Esophagus muscularis mucosa (tissue), 3 donors: ENCODE measurements around the gene TMEM250.

ENCODE experiments used
- CTCF ChIP-seq, 3 experiments: fragments of 200-600 bp in 2 of 3; fragments of 450-650 bp in 1 of 3; sonication (generic) in 2 of 3; IDR thresholded peaks; one replicate each; pipeline ENCODE4 v1.5.1; 2017 to 2019; ENCODE audit warnings: antibody characterized with exemption in 3 of 3, mild to moderate bottlenecking in 2 of 3, moderate library complexity in 1 of 3
- POLR2A ChIP-seq: fragments of 450-650 bp; IDR thresholded peaks from one replicate; pipeline ENCODE4 v1.6.1; 2017; ENCODE audit warnings: antibody characterized with exemption, moderate library complexity, mild to moderate bottlenecking, low read depth
- POLR2AphosphoS5 ChIP-seq, 2 donors: sonication (generic); formaldehyde crosslinking; IDR thresholded peaks; one replicate each; pipeline ENCODE4 v1.6.1; 2017; ENCODE audit warnings: antibody characterized with exemption in 2 of 2

- no peak for TF ChIP-seq CTCF (IDR thresholded peaks at IDR 0.05)
- no peak for TF ChIP-seq POLR2A
- TF ChIP-seq POLR2AphosphoS5 (IDR thresholded peaks at IDR 0.05): no peak
Measured at GRCh38 chr9:136146126-136147037, 27.7 kb upstream of the TMEM250 start.
